ENCODE data around the gene PLP2. TPM values are rescaled to one million over a fixed set of nuclear protein-coding genes. Genes with fewer than 3 reads are reported as not detected.

Gene PLP2
- total and polyA plus RNA-seq, 2 experiments from 2014 or later: 62.5 to 209 TPM

- Histone ChIP-seq H3K9me3 (ENCODE audit: low read depth) (no peaks in the 10 kb centered on the region), H3K36me3 (ENCODE audit: low read depth) (no peaks in the 10 kb centered on the region), H3K4me1 (ENCODE audit: insufficient read depth) (no peaks in the 10 kb centered on the region), H3K27ac (no peak overlapping the region), H4K20me1 (ENCODE audit: insufficient read depth) (no peaks in the 10 kb centered on the region), H3K79me2 (ENCODE audit: insufficient read depth) (no peaks in the 10 kb centered on the region), H3K9me2 (ENCODE audit: insufficient read depth) (no peaks in the 10 kb centered on the region), H3K27me3 (replicated peaks; ENCODE audit: insufficient read depth) (no peaks in the 10 kb centered on the region), H3F3A (ENCODE audit: insufficient read depth) (no peaks in the 10 kb centered on the region), H3K4me2 (ENCODE audit: unreplicated experiment) (no peak overlapping the region), H3K9ac (no peak overlapping the region), H3K4me3 (no peak overlapping the region), H2AFZ (no peak overlapping the region)
- TF ChIP-seq EZH2 (IDR thresholded peaks at IDR 0.05; ENCODE audit: insufficient read depth, poor library complexity, severe bottlenecking) (no peak), EZH2phosphoT487 (IDR thresholded peaks at IDR 0.05; ENCODE audit: insufficient read depth, low read depth) (no peak)
- in situ Hi-C loops (cut with MboI): no loop called here
- no peak for DNase-seq
- WGBS, 2 experiments (ENCODE audit: low coverage in 1 of 2, low lambda C conversion rate in 2 of 2, missing lambda C conversion rate in 2 of 2): 61 to 68% methylated on average over 6 of the region's 6 CpGs
These were observed 32.3 kb downstream of the PLP2 start for GRCh38 chrX:49204017-49204416.

- in situ Hi-C loops (cut with MboI): no loop called here
- no peak for DNase-seq
- H3F3A ChIP-seq (ENCODE audit: insufficient read depth): no peaks in the 10 kb centered on the region
- 0 to 30% methylated on average over 3 to 4 of the region's 4 CpGs for WGBS, 2 experiments (ENCODE audit: low coverage in 1 of 2, low lambda C conversion rate in 2 of 2, missing lambda C conversion rate in 2 of 2)
- TF ChIP-seq EZH2phosphoT487 (IDR thresholded peaks at IDR 0.05; ENCODE audit: insufficient read depth, low read depth): no peak
- no peaks in the 10 kb centered on the region for H3K4me1 ChIP-seq (ENCODE audit: insufficient read depth)
- no peaks in the 10 kb centered on the region for H4K20me1 ChIP-seq (ENCODE audit: insufficient read depth)
- no peak overlapping the region for H3K4me3 ChIP-seq
- H3K9ac ChIP-seq: no peak overlapping the region
- no peaks in the 10 kb centered on the region for H3K36me3 ChIP-seq (ENCODE audit: low read depth)
- no peaks in the 10 kb centered on the region for H3K27me3 ChIP-seq (replicated peaks; ENCODE audit: insufficient read depth)
- no peaks in the 10 kb centered on the region for H3K79me2 ChIP-seq (ENCODE audit: insufficient read depth)
- H3K4me2 ChIP-seq (ENCODE audit: unreplicated experiment): no peak overlapping the region
- no peaks in the 10 kb centered on the region for H3K9me3 ChIP-seq (ENCODE audit: low read depth)
- no peaks in the 10 kb centered on the region for H3K9me2 ChIP-seq (ENCODE audit: insufficient read depth)
- no peak overlapping the region for H2AFZ ChIP-seq
- H3K27ac ChIP-seq: no peak overlapping the region
These were observed 33.0 kb downstream of the PLP2 start for GRCh38 chrX:49204709-49205108.

- Histone ChIP-seq H4K20me1 (ENCODE audit: insufficient read depth) (no peaks in the 10 kb centered on the region), H2AFZ (no peak overlapping the region), H3F3A (ENCODE audit: insufficient read depth) (no peaks in the 10 kb centered on the region), H3K9ac (no peak overlapping the region), H3K79me2 (ENCODE audit: insufficient read depth) (no peaks in the 10 kb centered on the region), H3K27ac (no peak overlapping the region), H3K4me2 (ENCODE audit: unreplicated experiment) (no peak overlapping the region), H3K4me3 (no peak overlapping the region), H3K27me3 (replicated peaks; ENCODE audit: insufficient read depth) (no peaks in the 10 kb centered on the region), H3K36me3 (ENCODE audit: low read depth) (no peaks in the 10 kb centered on the region), H3K9me3 (ENCODE audit: low read depth) (no peaks in the 10 kb centered on the region), H3K4me1 (ENCODE audit: insufficient read depth) (no peaks in the 10 kb centered on the region), H3K9me2 (ENCODE audit: insufficient read depth) (no peaks in the 10 kb centered on the region)
- no peak for DNase-seq
- in situ Hi-C loops (cut with MboI): no loop called here
- no peak for TF ChIP-seq EZH2 (IDR thresholded peaks at IDR 0.05; ENCODE audit: insufficient read depth, poor library complexity, severe bottlenecking)
- TF ChIP-seq EZH2phosphoT487 (IDR thresholded peaks at IDR 0.05; ENCODE audit: insufficient read depth, low read depth): no peak
- 44 to 46% methylated on average over 5 to 13 of the region's 13 CpGs for WGBS, 2 experiments (ENCODE audit: low coverage in 1 of 2, low lambda C conversion rate in 2 of 2, missing lambda C conversion rate in 2 of 2)
These were observed 33.7 kb downstream of the PLP2 start for GRCh38 chrX:49205443-49205842.

- WGBS, 2 experiments (ENCODE audit: low coverage in 1 of 2, low lambda C conversion rate in 2 of 2, missing lambda C conversion rate in 2 of 2): 75 to 79% methylated on average over 1 to 2 of the region's 8 CpGs
- Histone ChIP-seq H3K9me3 (ENCODE audit: low read depth) (no peaks in the 10 kb centered on the region), H3K36me3 (ENCODE audit: low read depth) (no peaks in the 10 kb centered on the region), H4K20me1 (ENCODE audit: insufficient read depth) (no peaks in the 10 kb centered on the region), H3K27ac (no peak overlapping the region), H3K9ac (no peak overlapping the region), H3K79me2 (ENCODE audit: insufficient read depth) (no peaks in the 10 kb centered on the region), H3K4me1 (ENCODE audit: insufficient read depth) (no peaks in the 10 kb centered on the region), H3F3A (ENCODE audit: insufficient read depth) (no peaks in the 10 kb centered on the region), H3K9me2 (ENCODE audit: insufficient read depth) (no peaks in the 10 kb centered on the region), H3K4me2 (ENCODE audit: unreplicated experiment) (no peak overlapping the region), H2AFZ (no peak overlapping the region), H3K27me3 (replicated peaks; ENCODE audit: insufficient read depth) (no peaks in the 10 kb centered on the region), H3K4me3 (no peak overlapping the region)
- no peak for DNase-seq
- TF ChIP-seq EZH2phosphoT487 (IDR thresholded peaks at IDR 0.05; ENCODE audit: insufficient read depth, low read depth) (no peak), EZH2 (IDR thresholded peaks at IDR 0.05; ENCODE audit: insufficient read depth, poor library complexity, severe bottlenecking) (no peak)
- in situ Hi-C loops (cut with MboI): no loop called here
These were observed 34.8 kb downstream of the PLP2 start for GRCh38 chrX:49206543-49206942.

GRCh38 chrX:49208399-49208798 lies 36.7 kb downstream of the PLP2 start:
- Histone ChIP-seq H3K27me3 (replicated peaks; ENCODE audit: insufficient read depth) (no peaks in the 10 kb centered on the region), H3K4me3 (no peak overlapping the region), H3K9ac (no peak overlapping the region), H3K79me2 (ENCODE audit: insufficient read depth) (no peaks in the 10 kb centered on the region), H2AFZ (no peak overlapping the region), H3K9me2 (ENCODE audit: insufficient read depth) (no peaks in the 10 kb centered on the region), H3K4me1 (ENCODE audit: insufficient read depth) (no peaks in the 10 kb centered on the region), H4K20me1 (ENCODE audit: insufficient read depth) (no peaks in the 10 kb centered on the region), H3K27ac (no peak overlapping the region), H3K9me3 (ENCODE audit: low read depth) (no peaks in the 10 kb centered on the region), H3K36me3 (ENCODE audit: low read depth) (no peaks in the 10 kb centered on the region), H3K4me2 (ENCODE audit: unreplicated experiment) (no peak overlapping the region), H3F3A (ENCODE audit: insufficient read depth) (no peaks in the 10 kb centered on the region)
- no peak for DNase-seq
- TF ChIP-seq EZH2 (IDR thresholded peaks at IDR 0.05; ENCODE audit: insufficient read depth, poor library complexity, severe bottlenecking): no peak
- TF ChIP-seq EZH2phosphoT487 (IDR thresholded peaks at IDR 0.05; ENCODE audit: insufficient read depth, low read depth): no peak
- in situ Hi-C loops (cut with MboI): no loop called here
- 58% methylated on average over 5 of the region's 5 CpGs for WGBS, 2 experiments (ENCODE audit: low coverage in 1 of 2, low lambda C conversion rate in 2 of 2, missing lambda C conversion rate in 2 of 2)

Data from GM23248 (cell line).